ENCODE measurements around the gene SOST.
A peak's percentile ranks its signal among the peaks of the same experiment; 100 is the strongest.

DNA sequence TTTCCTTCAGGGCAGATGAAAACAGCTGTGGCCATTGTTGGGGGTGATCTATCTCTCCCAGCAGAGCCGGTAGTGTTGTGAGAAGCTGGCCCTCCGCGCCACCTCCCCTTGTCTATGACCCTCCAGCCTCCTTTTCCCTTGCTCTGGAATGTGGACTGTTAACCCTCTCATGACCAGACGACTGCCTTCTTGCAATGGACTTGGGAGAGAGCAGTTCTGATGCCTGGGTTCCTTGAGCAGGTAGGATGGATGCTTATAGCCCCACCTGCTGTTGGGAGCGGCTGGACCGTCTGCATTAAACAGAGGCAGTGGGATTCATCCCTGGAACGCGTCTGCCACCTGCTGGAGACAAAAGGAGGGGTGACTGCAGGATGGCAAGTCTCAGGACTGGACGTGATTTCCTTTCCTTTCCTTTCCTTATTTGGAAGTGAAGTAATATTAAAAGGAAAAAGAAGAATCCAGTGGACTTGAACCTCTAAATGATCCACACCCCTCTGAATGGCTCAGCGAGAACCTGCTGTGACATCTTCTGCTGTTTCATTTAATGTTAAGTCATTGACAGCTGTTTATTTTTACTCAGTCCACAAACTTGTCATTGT lies 1.8 kb upstream of the SOST start:
- TF ChIP-seq, protein P1, sequence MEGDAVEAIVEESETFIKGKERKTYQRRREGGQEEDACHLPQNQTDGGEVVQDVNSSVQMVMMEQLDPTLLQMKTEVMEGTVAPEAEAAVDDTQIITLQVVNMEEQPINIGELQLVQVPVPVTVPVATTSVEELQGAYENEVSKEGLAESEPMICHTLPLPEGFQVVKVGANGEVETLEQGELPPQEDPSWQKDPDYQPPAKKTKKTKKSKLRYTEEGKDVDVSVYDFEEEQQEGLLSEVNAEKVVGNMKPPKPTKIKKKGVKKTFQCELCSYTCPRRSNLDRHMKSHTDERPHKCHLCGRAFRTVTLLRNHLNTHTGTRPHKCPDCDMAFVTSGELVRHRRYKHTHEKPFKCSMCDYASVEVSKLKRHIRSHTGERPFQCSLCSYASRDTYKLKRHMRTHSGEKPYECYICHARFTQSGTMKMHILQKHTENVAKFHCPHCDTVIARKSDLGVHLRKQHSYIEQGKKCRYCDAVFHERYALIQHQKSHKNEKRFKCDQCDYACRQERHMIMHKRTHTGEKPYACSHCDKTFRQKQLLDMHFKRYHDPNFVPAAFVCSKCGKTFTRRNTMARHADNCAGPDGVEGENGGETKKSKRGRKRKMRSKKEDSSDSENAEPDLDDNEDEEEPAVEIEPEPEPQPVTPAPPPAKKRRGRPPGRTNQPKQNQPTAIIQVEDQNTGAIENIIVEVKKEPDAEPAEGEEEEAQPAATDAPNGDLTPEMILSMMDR (IDR thresholded peaks at IDR 0.05): peak; percentile 98 to 100 (median 98)
- no peak for TF ChIP-seq POLR2A (IDR thresholded peaks at IDR 0.05)
